Gastroesophageal sphincter (tissue), 4 donors: ENCODE results near the gene PIGX. TPM values are rescaled to one million over a fixed set of nuclear protein-coding genes. Genes with fewer than 3 reads are reported as not detected.

Experiments
- ATAC-seq: fragments of 150-250 bp; one replicate; pipeline ENCODE4 v1.9.1; 2016; ENCODE audit warnings: mild to moderate bottlenecking, moderate library complexity
- H3K27ac ChIP-seq, 4 donors: fragments of 200-600 bp; sonication (generic) in 3 of 4; 1 replicate in 3 of 4; 2 replicates in 1 of 4; pipeline ENCODE4 v1.5.1; 2016 to 2019
- H3K27me3 ChIP-seq: fragments of 200-600 bp; sonication (generic); one replicate; pipeline ENCODE4 v1.5.1; 2019
- H3K36me3 ChIP-seq, 2 donors: fragments of 200-600 bp; sonication (generic); one replicate each; pipeline ENCODE4 v1.5.1; 2019; ENCODE audit warnings: control low read depth in 1 of 2
- H3K4me1 ChIP-seq, 3 donors: fragments of 200-600 bp; sonication (generic); 1 replicate in 2 of 3; 2 replicates in 1 of 3; pipeline ENCODE4 v1.5.1; 2016 to 2019; ENCODE audit warnings: control low read depth in 2 of 3
- H3K4me3 ChIP-seq, 2 donors: fragments of 200-600 bp; sonication (generic); one replicate each; pipeline ENCODE4 v1.5.1; 2019; ENCODE audit warnings: mild to moderate bottlenecking in 1 of 2, moderate library complexity in 1 of 2
- H3K9me3 ChIP-seq, 3 donors: fragments of 200-600 bp; sonication (generic); one replicate each; pipeline ENCODE4 v1.5.1; 2017 to 2019; ENCODE audit warnings: control low read depth in 2 of 3
- CTCF ChIP-seq, 4 experiments: fragments of 200-600 bp in 2 of 4; fragments of 450-650 bp in 2 of 4; sonication (generic) in 1 of 4; IDR thresholded peaks; one replicate each; pipeline ENCODE4 v1.5.1; 2017 to 2019; ENCODE audit warnings: antibody characterized with exemption in 4 of 4, mild to moderate bottlenecking in 2 of 4, moderate library complexity in 2 of 4
- EP300 ChIP-seq: sonication (generic); formaldehyde crosslinking; IDR thresholded peaks from one replicate; pipeline ENCODE4 v1.6.1; 2017; ENCODE audit warnings: antibody characterized with exemption, mild to moderate bottlenecking
- POLR2A ChIP-seq, 2 donors: fragments of 450-650 bp; IDR thresholded peaks; one replicate each; pipeline ENCODE4 v1.6.1; 2017; ENCODE audit warnings: antibody characterized with exemption in 2 of 2, mild to moderate bottlenecking in 2 of 2, moderate library complexity in 1 of 2
- POLR2AphosphoS5 ChIP-seq: sonication (generic); formaldehyde crosslinking; IDR thresholded peaks from one replicate; pipeline ENCODE4 v1.6.1; 2017; ENCODE audit warnings: antibody characterized with exemption
- WGBS, 2 donors: methylation state at CpG; one replicate each; pipeline ENCODE4 v1.1.5; 2018; ENCODE audit warnings: low coverage in 1 of 2; 5-methylcytosine and 5-hydroxymethylcytosine counted together
- total RNA-seq, 4 donors: library from RNA; depleted of rRNA; stranded (reverse); fragments of >200 nt; gene quantifications; one replicate each; pipeline ENCODE4 v1.1.0, GENCODE V29; 2016

Gene PIGX
- total RNA-seq, 4 donors from 2014 or later: 23.8 to 35.6 (median 30.4) TPM

DNA sequence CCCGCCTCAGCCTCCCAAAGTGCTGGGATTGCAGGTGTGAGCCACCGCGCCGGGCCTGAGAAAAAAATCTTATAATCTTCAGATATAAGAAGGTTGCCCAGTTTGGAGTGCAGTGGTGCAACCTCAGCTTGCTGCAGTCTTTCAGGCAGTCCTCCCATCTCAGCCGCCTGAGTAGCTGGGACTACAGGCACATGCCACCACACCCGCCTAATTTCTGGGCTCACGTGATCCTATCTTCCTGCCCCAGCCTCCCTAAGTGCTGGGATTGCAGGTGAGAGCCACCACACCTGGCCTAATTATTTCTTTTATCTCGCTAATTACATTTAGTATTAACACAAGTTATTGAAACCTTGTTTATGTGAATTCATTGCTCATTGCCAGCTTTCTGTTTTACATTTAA, 41.0 kb downstream of the PIGX start:
- Histone ChIP-seq H3K27ac (no peak overlapping the region), H3K27me3 (no peaks in the 10 kb centered on the region), H3K4me1 (peaks cover 0 to 28% (median 0%) of the 10 kb centered on the region in 3 donors), H3K9me3 (peaks cover 0 to 10% (median 0%) of the 10 kb centered on the region in 3 donors), H3K36me3 (peaks cover 0 to 13% of the 10 kb centered on the region in 2 donors), H3K4me3 (no peak overlapping the region)
- TF ChIP-seq POLR2A (IDR thresholded peaks at IDR 0.05): no peak
- no peak for TF ChIP-seq POLR2AphosphoS5
- TF ChIP-seq EP300: no peak
- no peak for TF ChIP-seq CTCF (IDR thresholded peaks at IDR 0.05)
- 98% methylated on average over 4 of the region's 8 CpGs; no CpG with 5 or more reads in 1 of the 2 donors for WGBS, 2 donors
- ATAC-seq: no peak

DNA sequence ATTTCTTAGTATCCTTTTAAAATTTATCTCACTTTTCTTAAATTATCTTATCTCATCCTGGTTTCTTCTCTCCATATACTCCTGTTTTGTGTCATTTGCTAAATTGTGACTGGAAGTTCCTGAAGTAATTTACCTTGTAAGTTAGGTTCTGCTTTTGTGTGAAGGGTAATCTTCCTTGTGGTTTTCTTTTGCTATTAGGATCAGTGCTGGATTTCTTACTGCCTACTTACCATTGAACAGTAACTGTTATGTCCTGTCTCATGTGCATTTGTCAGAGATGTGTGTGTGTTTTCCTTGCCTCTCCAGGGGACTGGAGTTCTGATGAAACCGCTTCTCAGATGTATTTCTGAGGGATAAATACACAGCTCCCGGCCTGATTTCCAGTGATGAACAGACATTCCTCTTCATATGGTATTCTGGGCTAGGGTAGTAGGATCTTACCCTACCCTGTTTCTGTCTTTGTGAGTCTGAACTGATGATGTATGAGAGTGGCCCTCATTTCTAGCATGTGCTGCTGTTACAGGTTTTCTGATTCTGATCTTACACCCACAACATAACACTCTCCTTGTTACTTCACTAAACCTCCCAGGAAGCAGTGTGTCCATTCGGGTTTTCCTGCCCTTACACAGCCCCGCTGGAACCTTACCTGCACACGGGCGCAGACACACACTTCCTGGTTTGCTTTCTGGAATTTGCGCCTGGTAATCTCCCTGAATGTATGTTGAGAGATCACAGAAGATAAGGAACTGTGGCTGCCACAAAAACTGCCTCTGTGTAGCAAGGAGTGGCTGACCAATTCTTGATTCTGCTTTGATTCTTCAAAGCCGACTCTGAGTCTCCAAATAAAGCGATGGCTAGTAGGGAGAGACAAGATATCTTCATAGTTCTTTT, 42.2 kb downstream of the PIGX start:
- WGBS, 2 donors: 79% methylated on average over 7 of the region's 9 CpGs; no CpG with 5 or more reads in 1 of the 2 donors
- H3K9me3 ChIP-seq: peaks cover 0 to 10% (median 0%) of the 10 kb centered on the region in 3 donors
- no peak for TF ChIP-seq POLR2AphosphoS5
- TF ChIP-seq POLR2A (IDR thresholded peaks at IDR 0.05): no peak
- TF ChIP-seq EP300: no peak
- no peak for TF ChIP-seq CTCF (IDR thresholded peaks at IDR 0.05)
- peaks cover 0 to 39% (median 0%) of the 10 kb centered on the region in 3 donors for H3K4me1 ChIP-seq
- no peak overlapping the region for H3K4me3 ChIP-seq
- no peaks in the 10 kb centered on the region for H3K27me3 ChIP-seq
- peaks cover 0 to 6% of the 10 kb centered on the region in 2 donors for H3K36me3 ChIP-seq
- no peak overlapping the region for H3K27ac ChIP-seq
- no peak for ATAC-seq

- 83 to 96% methylated on average over 2 to 3 of the region's 4 CpGs for WGBS, 2 donors
These were observed 44.6 kb downstream of the PIGX start for GRCh38 chr3:196756732-196757131.

DNA sequence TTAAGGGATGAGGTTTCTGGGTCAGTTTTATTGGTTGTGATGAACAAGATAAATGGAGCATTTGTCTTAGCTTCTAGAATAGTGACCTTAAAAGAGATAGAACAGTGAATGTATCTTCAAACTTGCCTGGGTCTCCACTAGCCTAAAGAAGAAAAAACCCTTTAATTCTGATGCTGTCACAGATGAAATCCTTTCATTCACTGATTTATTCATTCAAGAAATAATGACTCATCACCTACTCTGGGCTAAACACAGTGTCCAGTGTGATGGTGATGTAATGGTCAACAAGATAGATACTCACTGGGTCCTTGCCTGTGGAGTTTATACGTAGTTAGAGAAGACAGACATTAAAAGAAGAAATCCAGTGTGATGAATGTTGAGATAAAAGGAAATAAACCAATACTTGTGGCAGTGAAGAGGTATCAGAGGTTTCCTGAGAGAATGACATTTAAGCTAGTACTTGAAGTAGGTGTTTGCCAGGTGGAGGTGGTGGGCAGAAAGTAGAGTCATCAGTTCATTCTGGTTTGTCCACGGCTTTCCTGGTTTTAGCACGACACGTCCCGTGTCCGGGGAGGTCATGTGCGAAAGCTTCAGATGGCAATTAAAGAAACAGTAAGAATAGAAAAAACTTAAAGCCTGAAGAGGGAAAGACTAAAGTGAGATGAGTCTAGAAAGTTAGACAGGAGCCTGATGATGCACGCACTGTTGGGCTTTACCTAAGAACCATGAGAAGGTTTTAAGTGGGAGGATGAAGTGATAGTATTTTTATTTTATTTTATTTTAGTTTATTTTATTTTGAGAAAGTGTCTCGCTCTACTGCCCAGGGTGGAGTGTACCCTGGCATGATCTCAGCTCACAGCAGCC, 45.9 kb downstream of the PIGX start:
- Histone ChIP-seq H3K4me1 (peaks cover 0 to 39% (median 0%) of the 10 kb centered on the region in 3 donors), H3K9me3 (peaks cover 0 to 10% (median 0%) of the 10 kb centered on the region in 3 donors), H3K4me3 (no peak overlapping the region), H3K36me3 (peaks cover 0 to 6% of the 10 kb centered on the region in 2 donors), H3K27ac (no peak overlapping the region), H3K27me3 (no peaks in the 10 kb centered on the region)
- TF ChIP-seq CTCF (IDR thresholded peaks at IDR 0.05) (no peak), POLR2AphosphoS5 (no peak), POLR2A (IDR thresholded peaks at IDR 0.05) (no peak), EP300 (no peak)
- ATAC-seq: no peak
- WGBS, 2 donors: 84 to 100% methylated on average over 4 to 9 of the region's 9 CpGs

More at GRCh38 chr3:196756732-196757131, 44.6 kb downstream of the PIGX start:
- no peak for ATAC-seq
- TF ChIP-seq EP300 (no peak), CTCF (IDR thresholded peaks at IDR 0.05) (no peak), POLR2AphosphoS5 (no peak), POLR2A (IDR thresholded peaks at IDR 0.05) (no peak)
- H3K4me1 ChIP-seq: peaks cover 0 to 39% (median 0%) of the 10 kb centered on the region in 3 donors
- H3K27me3 ChIP-seq: no peaks in the 10 kb centered on the region
- H3K9me3 ChIP-seq: peaks cover 0 to 10% (median 0%) of the 10 kb centered on the region in 3 donors
- peaks cover 0 to 6% of the 10 kb centered on the region in 2 donors for H3K36me3 ChIP-seq
- no peak overlapping the region for H3K27ac ChIP-seq
- no peak overlapping the region for H3K4me3 ChIP-seq
